ENCODE data around the gene ZCWPW1. TPM values are rescaled to one million over a fixed set of nuclear protein-coding genes. Genes with fewer than 3 reads are reported as not detected.
"Not testable (repeated sequence)": the region's sequence is repeated elsewhere in the genome, so short reads cannot be mapped to it uniquely, and the experiment has no call there.

The ZCWPW1 gene
- total RNA-seq, 1 donor from 2014 or later, result 4.4 TPM

DNA sequence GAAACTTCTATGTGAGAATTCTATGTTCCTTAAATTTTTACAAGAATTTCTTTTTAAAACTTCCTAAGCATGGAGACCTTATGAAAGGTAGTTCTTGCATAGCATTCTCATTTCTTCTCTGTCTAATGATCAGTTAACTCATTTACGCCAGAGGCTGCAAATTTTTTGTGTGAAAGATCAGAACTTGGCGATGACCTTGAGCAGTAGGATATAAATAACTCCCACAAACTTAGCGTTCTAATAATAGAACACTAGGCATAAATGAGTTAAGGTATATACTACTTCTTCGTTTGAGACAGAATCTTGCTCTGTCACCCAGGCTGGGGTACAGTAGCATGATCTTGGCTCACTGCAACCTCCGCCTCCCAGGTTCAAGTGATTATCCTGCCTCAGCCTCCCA is 41.6 kb downstream of the ZCWPW1 start:
- DNase-seq (ENCODE audit: missing footprints), result no peak
- intact Hi-C loops (cut with DNase I), result no loop called here
- no peak for ATAC-seq

DNA sequence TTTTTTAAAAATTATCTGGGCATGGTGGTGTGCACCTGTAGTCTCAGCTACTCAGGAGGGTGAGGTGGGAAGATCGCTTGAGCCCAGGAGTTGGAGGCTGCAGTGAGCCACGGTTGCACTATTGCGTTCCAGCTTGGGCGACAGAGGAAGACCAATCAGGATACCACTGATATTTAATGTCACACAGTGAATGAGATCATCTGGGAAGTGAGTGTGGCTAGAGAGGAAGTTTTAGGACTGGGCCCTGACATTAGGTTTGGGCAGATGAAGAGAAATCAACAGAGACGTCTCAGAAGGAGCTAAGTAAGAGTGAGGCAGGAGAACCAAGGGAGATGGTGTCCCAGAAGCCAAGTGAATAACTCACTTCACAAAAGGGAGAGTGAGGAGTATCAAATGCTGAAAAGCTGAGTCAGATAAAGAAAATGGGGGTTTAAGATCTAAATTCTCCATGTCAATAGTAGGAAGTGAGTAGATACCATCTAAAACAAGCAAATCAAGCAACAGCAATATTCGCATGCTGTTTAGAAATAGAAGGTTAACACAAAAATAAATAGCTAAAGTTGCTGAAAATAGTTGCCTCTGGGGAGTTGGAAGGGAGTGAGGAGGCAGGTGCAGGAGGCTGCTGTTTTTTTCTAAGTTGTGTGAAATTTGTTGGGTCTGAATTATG is 43.7 kb downstream of the ZCWPW1 start:
- intact Hi-C loops (cut with DNase I), result no loop called here
- no peak for ATAC-seq

DNA sequence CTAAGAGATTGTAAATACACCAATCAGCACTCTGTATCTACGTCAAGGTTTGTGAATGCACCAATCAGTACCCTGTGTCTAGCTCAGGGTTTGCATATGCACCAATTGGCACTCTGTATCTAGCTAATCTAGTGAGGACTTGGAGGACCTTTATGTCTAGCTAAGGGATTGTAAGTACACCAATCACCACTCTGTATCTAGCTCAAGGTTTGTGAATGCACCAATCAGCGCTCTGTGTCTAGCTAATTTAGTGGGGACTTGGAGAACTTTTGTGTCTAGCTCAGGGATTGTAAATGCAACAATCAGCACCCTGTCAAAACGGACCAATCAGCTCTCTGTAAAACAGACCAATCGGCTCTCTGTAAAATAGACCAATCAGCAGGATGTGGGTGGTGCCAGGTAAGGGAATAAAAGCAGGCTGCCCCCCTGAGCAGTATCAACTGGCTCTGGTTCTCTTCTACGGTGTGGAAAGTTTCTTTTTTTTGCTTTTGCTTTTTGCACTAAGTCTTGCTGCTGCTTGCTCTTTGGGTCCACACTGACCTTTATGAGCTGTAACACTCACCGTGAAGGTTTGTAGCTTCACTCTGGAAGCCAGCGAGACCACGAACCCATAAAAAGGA is 46.2 kb downstream of the ZCWPW1 start:
- ATAC-seq; intact Hi-C loops (cut with DNase I): not testable (repeated sequence)

More for the DNA sequence above, 43.7 kb downstream of the ZCWPW1 start:
- DNase-seq (ENCODE audit: missing footprints), result no peak

DNA sequence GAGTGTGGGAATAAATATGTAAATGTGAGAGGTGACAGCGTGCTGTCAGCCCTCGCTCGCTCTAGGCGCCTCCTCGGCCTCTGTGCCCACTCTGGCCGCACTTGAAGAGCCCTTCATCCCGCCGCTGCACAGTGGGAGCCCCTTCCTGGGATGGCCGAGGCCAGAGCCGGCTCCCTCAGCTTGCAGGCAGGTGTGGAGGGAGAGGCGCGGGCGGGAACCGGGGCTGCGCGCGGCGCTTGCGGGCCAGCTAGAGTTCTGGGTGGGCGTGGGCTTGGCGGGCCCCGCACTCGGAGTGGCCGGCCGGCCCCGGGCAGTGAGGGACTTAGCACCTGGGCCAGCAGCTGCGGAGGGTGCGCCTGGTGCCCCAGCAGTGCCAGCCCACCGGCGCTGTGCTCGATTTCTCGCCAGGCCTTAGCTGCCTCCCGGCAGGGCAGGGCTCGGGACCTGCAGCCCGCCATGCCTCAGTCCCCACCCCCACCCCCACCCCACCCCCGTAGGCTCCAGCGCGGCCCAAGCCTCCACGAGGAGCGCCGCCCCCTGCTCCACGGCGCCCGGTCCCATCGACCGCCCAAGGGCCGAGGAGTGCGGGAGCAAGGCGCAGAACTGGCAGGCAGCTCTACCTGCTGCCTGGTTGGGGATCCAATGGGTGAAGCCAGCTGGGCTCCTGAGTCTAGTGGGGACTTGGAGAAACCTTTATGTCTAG is 46.8 kb downstream of the ZCWPW1 start:
- ATAC-seq; DNase-seq (ENCODE audit: missing footprints); intact Hi-C loops (cut with DNase I): not testable (repeated sequence)

More for the DNA sequence above, 46.2 kb downstream of the ZCWPW1 start:
- DNase-seq (ENCODE audit: missing footprints), result not testable (repeated sequence)

DNA sequence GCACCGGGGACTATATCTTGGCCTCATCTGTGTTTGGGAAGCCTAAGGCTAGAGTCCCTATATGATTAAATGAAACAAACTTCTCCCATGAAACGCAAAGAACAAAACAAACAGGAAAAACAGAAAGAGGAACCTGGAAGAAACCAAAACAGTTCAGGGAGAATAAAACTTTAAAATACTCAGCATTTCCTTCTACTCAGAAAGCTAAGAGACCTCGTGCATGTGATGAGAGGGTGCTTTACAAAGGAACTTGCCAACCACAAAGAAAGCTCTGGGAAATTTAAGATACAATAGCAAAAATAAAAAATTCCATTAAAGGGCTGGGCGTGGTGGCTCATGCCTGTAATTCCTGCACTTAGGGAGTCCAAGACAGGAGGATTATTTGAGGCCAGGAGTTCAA is 48.3 kb downstream of the ZCWPW1 start:
- intact Hi-C loops (cut with DNase I), result no loop called here
- peak; percentile 44 for ATAC-seq
- DNase-seq (ENCODE audit: missing footprints), result no peak

DNA sequence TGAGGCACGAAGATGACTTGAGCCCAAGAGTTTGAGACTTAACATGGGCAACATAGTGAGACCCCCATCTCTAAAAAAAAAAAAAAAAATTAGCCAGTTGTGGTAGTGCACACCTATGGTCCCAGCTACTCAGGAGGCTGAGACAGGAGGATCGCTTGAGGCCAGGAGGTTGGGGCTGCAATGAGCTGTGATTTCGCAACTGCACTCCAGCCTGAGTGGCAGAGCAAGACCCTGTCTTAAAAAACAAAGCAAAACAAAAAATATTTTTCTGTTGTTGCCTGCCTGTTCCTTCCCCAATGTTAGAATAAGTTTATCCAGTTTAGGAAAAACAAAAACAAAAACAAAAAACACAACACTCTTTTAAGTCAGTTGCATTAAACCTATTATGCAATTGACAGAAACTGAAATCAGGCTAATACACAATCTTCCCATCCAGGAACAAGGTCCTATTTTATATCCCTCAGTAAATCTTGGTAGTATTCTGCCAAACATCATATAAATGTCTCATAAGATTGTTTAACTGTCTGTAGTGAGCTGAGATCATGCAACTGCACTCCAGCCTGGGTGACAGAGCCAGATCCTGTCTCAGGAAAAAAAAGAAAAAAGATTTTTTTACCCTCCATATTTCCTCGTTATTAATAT is 50.3 kb downstream of the ZCWPW1 start:
- intact Hi-C loops (cut with DNase I), result no loop called here
- DNase-seq (ENCODE audit: missing footprints) (no peak), ATAC-seq (no peak)

DNA sequence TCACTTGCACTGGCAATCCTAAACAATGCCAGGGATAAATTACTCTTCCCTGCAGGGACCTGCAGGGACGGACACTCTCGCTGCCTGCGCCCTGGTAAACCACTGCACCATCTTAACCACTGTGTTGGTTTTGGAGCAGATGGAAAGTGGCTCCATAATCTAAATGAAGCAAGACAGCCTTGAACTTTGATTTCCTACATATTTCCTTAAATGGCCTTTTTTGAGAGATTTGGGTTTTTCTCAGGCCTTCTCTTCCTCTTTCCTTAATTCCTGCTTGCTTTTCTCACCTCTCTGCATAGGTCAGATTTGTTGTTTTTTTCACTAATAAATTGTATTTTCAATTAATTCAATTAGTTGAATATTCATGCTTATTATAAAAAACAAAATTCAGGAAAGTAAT is 52.4 kb downstream of the ZCWPW1 start:
- intact Hi-C loops (cut with DNase I), result no loop called here
- no peak for ATAC-seq
- DNase-seq (ENCODE audit: missing footprints), result no peak

DNA sequence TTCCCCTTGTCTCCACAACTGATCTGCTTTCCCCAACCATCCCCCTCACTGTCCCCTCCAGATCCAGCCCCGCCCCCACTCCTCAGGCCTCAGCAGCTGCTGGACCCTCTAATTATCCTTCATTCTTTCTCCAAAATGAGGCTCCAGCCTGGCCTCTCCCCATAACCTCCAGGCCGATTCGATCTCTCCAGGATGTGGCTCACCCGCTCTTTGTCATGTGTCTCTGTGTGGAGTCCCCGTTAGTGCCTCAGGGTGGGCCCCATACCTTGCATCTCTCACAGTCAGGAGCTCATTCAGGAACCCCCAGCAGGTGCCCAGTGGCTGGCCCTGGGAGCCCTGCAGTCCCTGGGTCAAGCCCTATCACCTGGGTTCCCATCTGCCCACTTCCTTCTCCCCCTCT is 53.9 kb downstream of the ZCWPW1 start:
- ATAC-seq (no peak), DNase-seq (ENCODE audit: missing footprints) (peak; percentile 16)
- intact Hi-C loops (cut with DNase I), result no loop called here

DNA sequence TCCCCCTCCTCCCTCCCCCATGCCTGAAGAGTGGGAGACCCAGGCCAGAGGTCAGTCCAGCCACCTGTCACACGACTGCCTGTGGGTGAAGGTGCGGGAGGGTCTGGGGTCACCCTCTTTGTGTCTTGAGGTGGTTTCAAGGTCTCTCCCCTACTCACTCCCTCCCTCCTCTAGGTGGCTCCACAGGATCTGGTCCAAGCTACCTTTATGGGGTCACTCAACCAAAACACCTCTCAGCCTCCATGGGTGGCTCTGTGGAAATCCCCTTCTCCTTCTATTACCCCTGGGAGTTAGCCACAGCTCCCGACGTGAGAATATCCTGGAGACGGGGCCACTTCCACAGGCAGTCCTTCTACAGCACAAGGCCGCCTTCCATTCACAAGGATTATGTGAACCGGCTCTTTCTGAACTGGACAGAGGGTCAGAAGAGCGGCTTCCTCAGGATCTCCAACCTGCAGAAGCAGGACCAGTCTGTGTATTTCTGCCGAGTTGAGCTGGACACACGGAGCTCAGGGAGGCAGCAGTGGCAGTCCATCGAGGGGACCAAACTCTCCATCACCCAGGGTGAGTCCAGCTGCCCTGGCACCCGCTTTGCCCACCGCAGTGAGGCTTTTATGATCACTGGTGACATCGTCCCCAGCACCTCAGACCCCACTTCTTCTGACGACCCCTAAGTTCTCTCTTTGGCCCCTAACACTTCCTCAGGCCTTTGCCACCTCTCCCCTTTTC is 54.5 kb downstream of the ZCWPW1 start:
- DNase-seq (ENCODE audit: missing footprints), result peak; percentile 15
- intact Hi-C loops (cut with DNase I); ATAC-seq: not testable (repeated sequence)

DNA sequence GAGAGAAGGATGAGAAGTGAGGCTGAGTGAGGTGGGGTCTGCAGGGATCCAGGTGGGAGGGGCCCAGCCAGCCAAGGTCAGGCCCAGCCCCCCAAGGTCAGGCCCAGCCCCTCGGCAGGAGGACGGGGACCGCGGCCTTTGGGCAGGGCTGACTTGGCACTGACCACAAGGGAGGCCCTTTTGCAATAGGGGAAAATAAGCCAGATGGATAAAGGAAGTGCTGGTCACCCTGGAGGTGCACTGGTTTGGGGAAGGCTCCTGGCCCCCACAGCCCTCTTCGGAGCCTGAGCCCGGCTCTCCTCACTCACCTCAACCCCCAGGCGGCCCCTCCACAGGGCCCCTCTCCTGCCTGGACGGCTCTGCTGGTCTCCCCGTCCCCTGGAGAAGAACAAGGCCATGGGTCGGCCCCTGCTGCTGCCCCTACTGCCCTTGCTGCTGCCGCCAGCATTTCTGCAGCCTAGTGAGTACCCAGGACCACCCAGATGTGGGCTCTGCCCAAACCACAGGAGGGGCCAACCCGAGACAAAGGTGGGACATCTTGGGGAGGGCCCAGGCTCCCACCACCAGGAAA is 55.2 kb downstream of the ZCWPW1 start, which contains the start of gene PILRA:
Gene PILRA (plus strand): TSS at position 227 of the 571 bp plus-strand sequence. CDS start 170 bp downstream, at position 397.
- ATAC-seq (peak; percentile 47), DNase-seq (ENCODE audit: missing footprints) (peak; percentile 78)
- intact Hi-C loops (cut with DNase I), result no loop called here

DNA sequence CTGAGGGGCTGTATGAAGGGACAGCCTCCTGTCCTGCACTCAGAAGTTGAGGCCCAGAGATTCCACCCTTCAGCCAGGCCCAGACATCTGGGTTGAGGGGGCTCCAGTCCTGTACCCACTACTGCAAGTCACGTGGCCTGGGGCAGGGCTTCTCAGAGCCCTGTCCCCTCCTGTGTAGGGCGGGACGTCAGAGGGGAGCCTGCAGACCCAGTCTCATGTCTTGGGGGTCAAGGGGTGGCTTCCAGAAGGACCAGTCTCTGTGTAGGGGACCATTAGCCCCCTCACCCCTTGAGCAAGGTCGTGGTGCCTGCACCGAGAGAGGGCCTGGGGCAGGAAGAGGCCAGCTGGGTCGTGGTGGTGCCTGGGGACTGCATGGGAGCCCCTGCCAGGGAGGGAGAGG is 55.8 kb downstream of the ZCWPW1 start:
- no peak for ATAC-seq
- peak; percentile 66 for DNase-seq (ENCODE audit: missing footprints)
- intact Hi-C loops (cut with DNase I), result no loop called here

DNA sequence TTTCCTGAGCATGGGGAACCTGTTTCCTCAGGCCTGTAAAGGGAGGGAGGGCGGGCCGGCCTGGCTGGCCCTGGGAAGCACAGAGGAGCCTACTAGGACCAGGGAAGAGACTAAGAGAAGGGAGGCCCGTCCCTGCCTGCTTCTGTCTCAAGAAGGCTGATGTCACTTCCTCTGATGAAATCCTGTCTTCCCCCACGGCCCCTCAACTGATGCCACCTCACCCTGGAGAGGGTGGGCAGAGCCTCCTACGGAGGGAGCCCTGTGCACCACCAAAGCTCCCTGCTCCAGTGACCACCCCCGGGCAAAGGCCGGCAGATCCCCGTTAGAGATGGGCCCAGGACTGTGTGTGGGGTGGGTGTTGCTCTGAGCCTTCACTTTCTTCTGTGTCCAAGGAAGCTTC is 56.2 kb downstream of the ZCWPW1 start:
- intact Hi-C loops (cut with DNase I), result no loop called here
- ATAC-seq, result peak; percentile 14
- peak; percentile 73 for DNase-seq (ENCODE audit: missing footprints)

DNA sequence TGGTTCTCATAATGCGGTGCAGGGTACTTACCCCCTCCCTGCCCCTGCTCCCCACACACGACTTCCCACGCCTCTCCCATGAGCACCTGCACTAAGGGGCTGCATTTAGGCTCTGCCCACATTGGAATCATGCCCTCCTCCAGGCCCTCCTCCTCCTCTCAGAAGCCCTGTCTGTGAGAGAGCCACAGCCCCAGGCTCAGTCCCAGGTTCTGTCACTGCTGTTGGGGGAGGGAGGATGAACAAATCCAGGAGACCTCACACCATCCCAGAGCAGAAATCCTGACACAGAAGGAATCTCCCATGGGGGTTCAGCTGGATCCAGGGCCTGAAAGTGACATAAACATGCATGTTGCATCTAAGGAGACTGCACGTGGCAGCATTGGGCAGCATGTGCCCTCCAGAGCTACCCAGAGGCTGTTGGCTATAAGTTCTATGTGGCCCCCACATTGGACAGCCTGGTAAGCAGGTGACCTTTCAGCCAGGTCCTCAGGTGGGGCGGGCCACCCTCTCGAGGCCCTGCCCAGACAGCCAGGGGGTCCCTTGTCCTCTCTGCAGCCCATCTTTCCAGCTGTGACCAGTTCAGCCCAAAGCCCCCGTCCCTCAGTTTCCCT is 56.8 kb downstream of the ZCWPW1 start:
- DNase-seq (ENCODE audit: missing footprints), result peak; percentile 45
- intact Hi-C loops (cut with DNase I), result no loop called here

DNA sequence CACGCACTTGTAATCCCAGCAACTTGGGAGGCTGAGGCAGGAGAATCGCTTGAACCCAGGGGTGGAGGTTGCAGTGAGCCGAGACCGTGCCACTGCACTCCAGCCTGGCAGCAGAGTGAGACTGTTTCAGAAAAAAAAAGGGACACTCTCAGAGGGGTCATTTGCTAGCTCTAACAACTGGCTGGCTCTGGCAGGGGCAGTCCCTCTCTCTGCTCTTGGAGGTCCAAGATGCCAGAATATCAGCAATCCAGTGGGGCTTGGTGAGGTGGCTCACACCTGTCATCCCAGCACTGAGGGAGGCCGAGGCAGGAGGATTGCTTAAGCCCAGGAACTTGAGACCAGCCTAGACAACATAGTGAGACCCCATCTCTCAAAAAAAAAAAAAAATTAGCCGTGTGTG is 57.8 kb downstream of the ZCWPW1 start:
- intact Hi-C loops (cut with DNase I), result no loop called here
- ATAC-seq, result no peak
- DNase-seq (ENCODE audit: missing footprints), result peak; percentile 64

More for the DNA sequence above, 56.8 kb downstream of the ZCWPW1 start:
- no peak for ATAC-seq

DNA sequence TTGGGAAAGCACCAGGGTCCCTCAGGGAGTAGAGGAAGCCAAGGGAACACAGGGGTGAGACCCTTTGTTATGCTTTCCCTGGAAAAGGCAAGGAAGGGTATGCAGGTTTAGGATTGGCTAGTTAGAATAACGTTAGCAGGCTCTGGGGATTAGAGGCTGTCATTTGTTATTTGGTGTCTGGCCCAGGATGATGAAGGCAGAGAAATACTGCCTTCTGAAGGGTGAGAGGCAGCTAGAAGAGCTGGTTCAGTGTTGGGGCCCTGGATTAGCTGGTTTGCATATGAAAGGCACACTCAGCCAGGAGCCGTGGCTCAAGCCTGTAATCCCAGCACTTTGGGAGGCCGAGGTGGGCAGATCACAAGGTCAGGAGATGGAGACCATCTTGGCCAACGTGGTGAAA is 58.2 kb downstream of the ZCWPW1 start:
- no peak for ATAC-seq
- intact Hi-C loops (cut with DNase I), result no loop called here
- DNase-seq (ENCODE audit: missing footprints), result no peak

DNA sequence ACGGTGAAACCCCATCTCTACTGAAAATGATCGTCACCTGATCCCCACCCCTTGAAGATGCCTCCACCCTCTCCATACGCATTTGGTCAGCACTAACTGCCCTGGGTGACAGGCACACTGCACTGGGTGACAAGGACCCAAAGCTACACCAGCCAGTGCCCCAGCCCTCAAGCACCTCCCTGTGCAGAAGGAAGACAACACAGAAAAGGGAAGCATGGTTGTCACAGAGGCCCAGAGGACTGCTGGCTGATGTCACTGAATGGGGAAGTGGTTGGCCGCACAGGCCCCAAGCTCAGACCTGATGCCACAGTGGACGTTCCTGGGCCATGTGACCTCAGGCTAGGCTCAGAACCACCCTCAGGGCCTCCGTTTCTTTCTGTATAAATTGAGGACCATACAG is 59.4 kb downstream of the ZCWPW1 start:
- peak; percentile 71 for ATAC-seq
- peak; percentile 92 for DNase-seq (ENCODE audit: missing footprints)
- intact Hi-C loops (cut with DNase I), result no loop called here

DNA sequence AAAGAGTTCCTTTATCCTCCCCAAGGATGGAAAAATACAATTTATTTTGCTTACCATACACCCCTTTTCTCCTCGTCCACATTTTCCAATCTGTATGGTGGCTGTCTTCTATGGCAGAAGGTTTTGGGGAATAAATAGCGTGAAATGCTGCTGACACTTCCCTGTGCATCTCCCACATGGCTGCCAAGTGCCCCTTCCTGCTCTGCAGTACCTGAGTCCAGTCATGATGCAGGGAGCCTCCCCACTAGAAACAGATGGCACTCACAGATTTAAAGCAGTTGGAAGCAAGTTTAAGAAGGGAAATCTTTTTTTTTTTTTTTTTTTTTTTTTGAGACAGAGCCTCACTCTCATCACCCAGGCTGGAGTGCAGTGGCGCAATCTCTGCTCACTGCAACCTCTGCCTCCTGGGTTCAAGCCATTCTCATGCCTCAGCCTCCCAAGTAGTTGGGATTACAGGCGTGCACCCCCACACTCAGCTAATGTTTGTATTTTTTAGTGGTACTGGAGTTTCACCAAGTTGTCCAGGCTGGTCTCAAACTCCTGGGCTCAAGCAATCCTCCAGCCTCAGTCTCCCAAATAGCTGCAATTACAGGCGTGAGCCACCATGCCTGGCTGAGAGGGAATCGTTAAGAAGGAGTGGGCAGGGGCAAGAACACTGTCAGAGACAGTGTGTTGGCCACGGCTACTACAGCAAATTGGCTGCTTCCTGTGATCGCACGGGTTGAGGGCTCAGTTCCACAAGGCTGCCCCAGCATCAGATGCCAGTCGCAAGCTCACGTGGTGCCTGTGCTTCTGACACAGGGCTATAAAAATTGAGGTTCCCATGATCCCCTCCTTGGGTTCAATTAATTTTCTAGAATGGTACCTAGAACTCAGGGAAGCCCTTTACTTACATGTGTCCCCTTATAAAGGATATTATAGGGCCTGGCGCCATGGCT is 60.6 kb downstream of the ZCWPW1 start:
- ATAC-seq, result no peak
- DNase-seq (ENCODE audit: missing footprints), result peak; percentile 53
- intact Hi-C loops (cut with DNase I), result no loop called here

Measured in Right ventricle myocardium inferior (tissue), 1 donor.